ENCODE results near the gene CDK7. TPM values are rescaled to one million over a fixed set of nuclear protein-coding genes. Genes with fewer than 3 reads are reported as not detected.

CDK7 gene
- total RNA-seq, 1 donor: 9.4 TPM

DNA sequence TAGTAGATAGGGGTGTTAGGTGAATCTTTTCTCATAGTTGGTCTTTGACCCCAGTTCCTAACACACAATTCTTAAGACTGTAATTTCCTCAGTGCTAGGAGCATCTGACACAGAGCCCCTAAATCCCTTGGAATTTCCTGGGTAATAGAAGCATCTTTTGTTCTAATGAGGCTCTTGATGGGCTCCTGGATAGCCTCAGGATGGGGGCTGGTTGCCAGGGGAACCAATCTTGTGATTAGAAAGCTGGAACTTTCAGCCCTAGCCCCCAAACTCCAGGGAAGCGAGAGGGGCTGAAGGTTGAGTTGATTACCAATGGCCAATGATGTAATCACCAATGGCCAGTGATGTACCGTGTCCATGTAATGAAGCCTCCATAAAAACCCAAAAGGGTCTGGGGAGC lies 53.4 kb downstream of the CDK7 start:
- DNase-seq (ENCODE audit: low read depth in 2 of 3, low spot score in 2 of 3): no peak

DNA sequence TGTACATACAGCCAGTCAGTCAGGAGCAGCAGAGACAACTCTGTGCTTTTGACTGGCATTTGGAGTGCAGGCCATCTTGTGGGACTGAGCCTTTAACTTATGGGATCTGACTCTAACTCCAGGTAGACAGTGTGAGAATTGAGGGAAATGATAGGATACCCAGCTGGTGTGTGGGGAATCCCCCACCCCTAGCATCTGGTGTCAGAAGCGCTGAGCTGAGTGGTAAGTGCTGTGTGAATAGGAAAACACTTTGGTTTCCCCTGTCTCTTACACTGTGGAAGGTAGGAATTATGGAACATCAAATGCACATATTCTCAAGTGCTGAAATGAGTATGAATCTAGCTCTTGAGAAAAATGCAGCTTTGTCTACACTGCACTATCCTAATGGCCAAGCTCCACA lies 54.0 kb downstream of the CDK7 start:
- no peak for DNase-seq (ENCODE audit: low read depth in 2 of 3, low spot score in 2 of 3)

DNA sequence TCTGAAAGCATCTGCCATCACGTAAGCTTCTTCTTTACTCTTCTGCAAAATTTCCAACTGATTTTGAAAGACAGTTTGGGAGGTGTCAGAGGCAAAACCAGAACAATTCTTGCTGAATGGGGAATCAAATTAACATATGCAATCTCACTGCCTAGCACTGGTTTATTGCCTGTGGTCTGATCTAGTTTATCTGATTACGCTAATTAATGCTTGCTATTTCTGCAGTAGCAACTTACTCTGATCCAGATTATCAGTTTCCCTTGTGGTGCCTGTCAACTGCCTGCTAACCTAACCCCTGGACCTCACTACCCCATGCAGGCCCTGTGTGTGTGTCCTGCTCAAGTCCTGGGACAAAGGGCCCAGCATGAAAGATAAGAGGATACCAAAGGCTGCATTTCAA lies 57.6 kb downstream of the CDK7 start:
- DNase-seq (ENCODE audit: low read depth in 2 of 3, low spot score in 2 of 3): no peak

DNA sequence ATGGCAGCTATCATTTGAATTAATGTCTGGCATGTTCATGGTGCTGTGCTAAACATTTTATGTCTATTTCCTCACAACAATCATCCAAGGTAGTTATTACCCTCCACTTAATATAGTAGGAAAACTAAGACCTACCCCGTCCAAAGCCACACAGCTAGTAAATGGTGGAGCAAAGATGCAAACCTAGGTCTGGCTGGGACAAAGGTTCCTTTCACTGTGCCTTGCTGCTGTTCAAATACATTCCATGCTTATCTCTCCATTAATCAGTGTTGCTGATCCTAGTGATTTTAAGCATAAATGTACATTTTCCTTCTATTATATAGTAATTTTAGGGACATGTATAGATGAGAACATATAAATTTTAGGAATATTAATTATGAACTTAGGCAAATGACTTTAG lies 59.2 kb downstream of the CDK7 start:
- no peak for DNase-seq (ENCODE audit: low read depth in 2 of 3, low spot score in 2 of 3)

DNA sequence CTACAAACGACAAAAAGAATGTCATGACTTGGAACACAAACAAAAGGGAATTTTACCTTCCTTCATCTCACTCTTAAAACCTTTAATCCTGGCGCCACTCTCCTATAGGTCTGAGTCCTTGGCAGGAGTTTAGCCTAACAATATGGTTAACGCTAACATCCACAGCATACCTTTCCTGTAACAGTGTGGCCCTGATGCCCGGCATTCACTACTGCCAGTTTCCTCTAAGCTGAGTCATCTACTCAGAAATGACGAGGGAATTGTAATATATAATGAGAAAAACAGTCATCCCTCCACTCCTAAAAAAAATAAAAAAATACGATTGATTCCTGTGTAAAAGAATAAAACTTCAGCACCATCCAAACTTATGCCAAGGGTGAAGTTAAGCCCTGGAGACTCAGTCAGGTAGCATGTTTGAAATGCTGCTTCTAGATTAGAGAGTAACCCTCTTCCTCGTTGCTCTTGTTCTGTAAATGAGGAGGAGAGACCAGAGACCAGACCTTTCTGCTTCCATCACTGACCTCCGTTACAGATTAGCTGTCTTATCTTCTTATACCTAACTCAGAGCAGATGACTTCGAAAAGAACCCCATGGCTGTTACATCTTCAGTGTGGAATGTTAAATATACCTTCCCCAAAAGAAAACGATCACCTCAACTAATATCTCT lies 60.5 kb downstream of the CDK7 start:
- DNase-seq (ENCODE audit: low read depth in 2 of 3, low spot score in 2 of 3): peak in 1 of 3 donors; percentile 4

DNA sequence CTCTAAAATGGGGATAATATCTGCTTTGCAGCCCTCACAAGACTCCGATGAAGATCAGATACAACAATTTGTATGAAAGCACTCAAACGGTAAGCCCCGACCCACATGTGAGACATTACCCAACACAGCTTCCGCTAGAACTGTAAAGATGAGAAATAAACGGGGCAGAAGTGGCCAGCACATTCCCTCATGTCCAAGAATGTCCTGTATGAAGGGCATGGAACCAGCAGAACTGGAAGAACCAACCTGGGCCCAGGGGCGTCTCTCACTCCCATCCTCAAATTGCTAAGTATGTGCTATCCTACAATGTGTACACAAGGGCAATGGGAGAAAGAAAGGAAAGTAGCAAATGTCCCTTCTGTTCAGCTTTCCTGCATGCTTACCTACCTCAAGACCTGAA lies 64.9 kb downstream of the CDK7 start:
- DNase-seq (ENCODE audit: low read depth in 2 of 3, low spot score in 2 of 3): no peak

DNA sequence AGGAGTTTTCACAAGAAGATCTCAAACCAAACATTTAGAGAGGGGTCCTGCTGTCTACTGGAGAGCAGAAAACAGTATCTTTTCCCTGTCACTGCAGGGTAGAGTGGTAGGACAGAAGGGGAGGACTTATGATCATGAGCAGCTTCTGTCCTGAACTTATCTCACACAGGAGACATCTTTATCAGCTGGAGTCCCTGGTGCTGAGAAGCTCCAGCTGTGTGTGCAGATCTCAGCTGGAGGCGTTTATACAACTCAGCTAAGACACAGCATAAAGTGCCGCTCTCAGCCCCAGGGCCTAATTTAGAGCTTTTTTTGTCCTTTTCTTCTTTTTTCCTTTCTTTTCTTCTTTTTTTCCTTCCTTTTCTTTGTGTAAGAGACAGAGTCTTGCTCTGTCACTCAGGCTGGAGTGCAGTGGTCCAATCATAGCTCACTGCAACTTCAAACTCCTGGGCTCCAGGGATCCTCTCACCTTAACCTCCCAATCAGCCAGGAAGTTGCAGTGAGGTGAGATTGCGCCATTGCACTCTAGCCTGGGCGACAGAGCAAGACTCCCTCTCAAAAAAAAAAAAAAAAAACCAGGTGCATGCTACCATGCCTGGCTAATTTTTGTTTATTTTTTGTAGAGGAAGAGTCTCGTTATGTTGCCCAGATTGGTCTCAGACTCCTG lies 66.0 kb downstream of the CDK7 start:
- DNase-seq (ENCODE audit: low read depth in 2 of 3, low spot score in 2 of 3): no peak

DNA sequence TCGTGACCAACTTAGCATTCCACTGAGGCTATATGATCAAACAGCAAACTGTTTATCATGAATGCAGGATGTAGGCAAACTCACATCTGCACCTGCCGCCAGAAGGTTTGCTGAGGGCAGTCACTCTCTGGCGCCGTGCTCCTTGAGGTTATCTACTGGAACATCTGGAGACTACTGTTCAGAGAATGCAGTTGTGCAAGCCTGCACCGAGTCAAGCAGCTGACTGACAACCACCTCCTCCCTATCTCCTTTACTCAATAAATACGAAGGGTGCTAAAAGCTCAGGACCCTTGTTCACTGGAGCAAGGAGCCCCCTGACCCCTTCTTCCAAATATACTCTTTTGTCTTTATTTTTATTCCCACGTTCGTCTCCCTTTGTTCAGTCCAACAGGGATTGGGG lies 70.8 kb downstream of the CDK7 start:
- DNase-seq (ENCODE audit: low read depth in 2 of 3, low spot score in 2 of 3): no peak

DNA sequence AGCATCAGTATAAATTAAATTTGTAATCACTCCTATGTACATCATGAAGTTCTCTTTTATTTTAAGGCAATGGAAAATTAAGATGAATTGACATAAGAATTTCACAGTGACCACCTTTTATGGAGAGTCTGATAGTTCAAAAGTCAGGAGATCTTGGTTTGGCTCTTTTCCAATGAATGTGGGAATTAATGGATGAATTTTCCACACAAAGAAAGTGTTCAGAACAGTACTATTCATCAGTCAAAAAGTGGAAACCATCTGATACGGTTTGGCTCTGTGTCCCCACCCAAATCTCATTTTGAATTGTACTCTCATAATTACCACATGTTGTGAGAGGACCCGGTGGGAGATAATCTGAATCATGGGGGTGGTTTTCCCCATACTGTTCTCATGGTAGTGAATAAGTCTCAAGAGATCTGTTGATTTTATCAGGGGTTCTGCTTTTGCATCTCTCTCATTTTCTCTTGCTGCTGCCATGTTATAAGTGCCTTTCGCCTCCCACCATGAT lies 73.4 kb downstream of the CDK7 start:
- no peak for DNase-seq (ENCODE audit: low read depth in 2 of 3, low spot score in 2 of 3)

DNA sequence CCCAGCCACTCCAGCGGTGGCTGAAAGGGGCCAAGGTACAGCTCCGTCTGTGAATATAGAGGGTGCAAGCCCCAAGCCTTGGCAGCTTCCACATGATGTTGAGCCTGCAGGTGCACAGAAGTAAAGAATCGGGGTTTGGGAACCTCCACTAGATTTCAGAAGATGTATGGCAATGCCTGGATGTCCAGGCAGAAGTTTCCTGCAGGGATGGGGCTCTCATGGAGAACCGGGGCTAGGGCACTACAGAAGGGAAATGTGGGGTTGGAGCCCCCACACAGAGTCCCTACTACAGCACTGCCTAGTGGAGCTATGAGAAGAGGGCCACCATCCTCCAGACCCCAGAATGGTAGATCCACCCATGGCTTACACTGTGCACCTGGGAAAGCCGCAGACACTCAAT lies 74.7 kb downstream of the CDK7 start:
- no peak for DNase-seq (ENCODE audit: low read depth in 2 of 3, low spot score in 2 of 3)

DNA sequence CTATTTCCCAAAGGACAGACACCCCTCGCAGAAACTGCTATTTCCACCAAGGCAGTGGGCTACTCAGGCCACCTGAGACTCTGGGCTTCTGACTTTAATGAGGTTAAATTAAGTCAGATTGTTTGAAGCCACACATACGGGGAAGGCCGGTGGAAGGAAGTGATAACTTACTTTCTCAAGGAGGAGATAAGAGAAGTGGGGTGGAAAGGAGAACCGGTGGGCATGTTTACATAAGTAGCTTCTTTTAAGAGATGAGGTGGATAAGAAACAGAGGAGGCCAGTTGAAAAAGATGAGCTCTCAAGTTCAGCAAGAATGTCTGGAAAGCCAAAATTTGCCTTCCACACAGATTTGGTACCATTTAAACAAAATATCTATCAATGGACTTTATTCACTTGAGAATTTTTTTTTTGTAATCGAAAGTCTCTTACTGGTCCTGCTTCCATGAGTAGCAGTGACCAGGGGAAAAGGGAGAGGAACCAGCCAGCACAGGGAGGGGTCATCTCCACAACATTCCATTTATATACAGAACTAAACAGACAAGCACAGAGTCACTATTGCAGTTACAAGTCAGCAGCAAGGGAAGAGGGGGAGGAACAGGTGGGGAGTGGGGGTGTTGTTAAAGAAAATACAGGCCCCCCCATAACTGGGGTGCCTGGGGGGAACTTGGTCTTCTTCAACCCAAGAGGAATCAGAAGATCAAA lies 77.9 kb downstream of the CDK7 start:
- peak in 1 of 3 donors; percentile 19 for DNase-seq (ENCODE audit: low read depth in 2 of 3, low spot score in 2 of 3)

DNA sequence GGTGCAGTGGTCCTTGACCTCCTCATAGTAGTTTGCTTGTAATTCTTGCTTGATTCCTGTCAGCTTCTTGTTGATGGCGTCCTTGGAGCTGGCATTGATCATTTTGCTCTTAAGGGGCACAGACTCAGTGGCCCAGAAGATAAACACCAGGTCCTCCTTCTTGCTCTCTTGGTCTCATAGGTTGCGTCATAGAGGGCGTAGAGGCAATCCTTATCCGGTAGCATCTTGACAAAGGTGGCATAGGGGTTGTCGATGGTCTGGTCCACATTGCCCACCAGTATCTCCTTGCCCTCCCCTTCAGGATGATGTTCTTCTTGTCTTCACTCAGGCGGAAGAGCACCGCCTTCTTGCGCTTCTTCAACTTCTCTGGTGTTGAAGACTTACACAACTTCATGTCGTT lies 78.7 kb downstream of the CDK7 start:
- no peak for DNase-seq (ENCODE audit: low read depth in 2 of 3, low spot score in 2 of 3)

DNA sequence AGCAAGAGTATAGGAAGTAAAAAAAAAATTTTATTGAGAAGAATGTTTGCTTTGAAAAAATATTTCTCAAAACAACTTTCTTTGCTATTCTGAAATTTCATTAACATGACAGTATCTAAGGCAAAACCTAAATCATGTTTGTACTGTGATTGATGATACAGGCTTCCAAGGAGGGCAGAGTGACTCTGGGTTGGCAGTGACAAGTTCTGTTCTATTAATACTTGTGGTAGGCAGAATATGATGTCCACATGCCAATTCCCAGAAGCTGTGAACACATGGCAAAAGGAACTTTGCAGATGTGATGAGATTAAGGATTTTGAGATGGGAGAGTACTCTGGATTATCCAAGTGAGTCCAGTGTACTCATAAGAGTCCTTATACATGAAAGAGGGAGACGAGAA lies 81.3 kb downstream of the CDK7 start:
- no peak for DNase-seq (ENCODE audit: low read depth in 2 of 3, low spot score in 2 of 3)

DNA sequence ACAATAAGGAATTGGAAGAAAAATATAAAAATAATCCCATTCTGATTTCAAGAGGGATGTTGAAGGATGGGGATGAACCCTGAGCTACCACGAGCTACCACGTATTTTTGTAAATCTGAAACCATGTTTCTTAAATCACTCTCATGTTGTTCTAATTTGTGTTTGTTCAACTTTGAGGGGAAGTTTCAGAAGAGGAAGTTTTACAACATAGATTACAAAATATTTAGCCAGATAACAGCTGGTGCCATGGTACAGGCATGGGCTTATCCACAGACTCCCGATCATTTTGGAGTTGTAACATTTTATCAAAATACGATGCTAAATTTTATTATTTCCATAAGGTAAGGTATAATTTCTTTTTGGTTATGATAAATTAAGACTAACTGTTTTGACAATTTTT lies 82.7 kb downstream of the CDK7 start:
- no peak for DNase-seq (ENCODE audit: low read depth in 2 of 3, low spot score in 2 of 3)

DNA sequence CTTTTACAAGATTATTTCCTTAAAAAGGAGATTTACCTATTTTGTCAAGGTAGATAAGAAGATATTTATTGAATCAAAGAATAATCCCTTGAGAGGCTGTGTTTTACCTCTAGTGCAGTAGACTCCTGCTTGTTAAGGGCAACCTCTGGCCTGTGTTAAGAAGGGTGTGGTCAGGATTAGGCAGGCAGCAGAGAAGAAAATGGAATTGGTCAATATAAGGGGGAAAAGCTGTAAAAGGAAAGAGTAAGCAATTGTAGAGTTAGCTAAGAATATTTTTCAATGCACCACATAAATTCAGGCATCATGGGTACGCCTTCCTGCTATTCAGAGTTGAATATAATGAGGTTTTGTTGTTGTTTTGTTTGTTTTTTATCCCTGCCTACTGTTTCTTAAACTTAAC lies 91.7 kb downstream of the CDK7 start:
- no peak for DNase-seq (ENCODE audit: low read depth in 2 of 3, low spot score in 2 of 3)

Other genes starting within 250 kb of the CDK7 start
- gene SLC30A5, start 140.9 kb upstream of the CDK7 start, total RNA-seq: 36.1 TPM
- gene CCNB1, start 67.7 kb upstream of the CDK7 start, total RNA-seq: 11.6 TPM
- gene CENPH, start 45.3 kb upstream of the CDK7 start, total RNA-seq: 8.1 TPM
- 5.9 TPM for gene CCDC125, start 97.9 kb downstream of the CDK7 start, total RNA-seq
- gene AK6, start 134.6 kb downstream of the CDK7 start, total RNA-seq: 4.0 TPM
- gene TAF9, start 134.6 kb downstream of the CDK7 start, total RNA-seq: 46.3 TPM
- gene RAD17, start 134.9 kb downstream of the CDK7 start, total RNA-seq: 8.6 TPM
- 0.27 TPM for gene MARVELD2, start 180.2 kb downstream of the CDK7 start, total RNA-seq

Data from hematopoietic multipotent progenitor cell (in vitro differentiated cells).